HepG2 (cell line): ENCODE results near the gene IFT43. TPM values are rescaled to one million over a fixed set of nuclear protein-coding genes. Genes with fewer than 3 reads are reported as not detected.
A peak's percentile ranks its signal among the peaks of the same experiment; 100 is the strongest.

Experiments used
- ERF ChIP-seq: IDR thresholded peaks from 2 replicates; pipeline ENCODE4 v1.6.1; 2018; ENCODE audit warnings: missing biosample characterization, missing genetic modification reagents
- IKZF4 ChIP-seq: sonication (generic); formaldehyde crosslinking; IDR thresholded peaks from 2 replicates; pipeline ENCODE4 v1.5.1; 2020; ENCODE audit warnings: borderline replicate concordance, mild to moderate bottlenecking, low read depth, missing genetic modification reagents; ENCODE audit errors: not compliant biosample characterization
- IRF9 ChIP-seq: sonication (generic); formaldehyde crosslinking; IDR thresholded peaks from 2 replicates; pipeline ENCODE4 v1.8.0; 2022; ENCODE audit warnings: missing genetic modification reagents, mild to moderate bottlenecking, borderline replicate concordance
- KMT2A ChIP-seq: sonication (generic); formaldehyde crosslinking; IDR thresholded peaks from 2 replicates; pipeline ENCODE4 v1.4.0; 2020; ENCODE audit warnings: missing genetic modification reagents
- THAP11 ChIP-seq: IDR thresholded peaks from 2 replicates; pipeline ENCODE4 v1.6.1; 2016; ENCODE audit warnings: missing biosample characterization, missing genetic modification reagents
- ZBTB39 ChIP-seq: sonication (generic); formaldehyde crosslinking; IDR thresholded peaks from 2 replicates; pipeline ENCODE4 v1.5.0; 2020; ENCODE audit warnings: missing genetic modification reagents
- ZBTB7A ChIP-seq: sonication (generic); formaldehyde crosslinking; IDR thresholded peaks from 2 replicates; pipeline ENCODE4 v1.8.0; 2022; ENCODE audit warnings: mild to moderate bottlenecking, missing genetic modification reagents
- ZFP37 ChIP-seq: sonication (generic); formaldehyde crosslinking; IDR thresholded peaks from 2 replicates; pipeline ENCODE4 v1.4.0; 2020; ENCODE audit warnings: missing genetic modification reagents, borderline replicate concordance
- ZNF232 ChIP-seq: sonication (generic); formaldehyde crosslinking; IDR thresholded peaks from 2 replicates; pipeline ENCODE4 v1.4.0; 2020; ENCODE audit warnings: missing genetic modification reagents, borderline replicate concordance
- ZNF468 ChIP-seq: sonication (generic); formaldehyde crosslinking; IDR thresholded peaks from 2 replicates; pipeline ENCODE4 v1.8.0; 2022; ENCODE audit warnings: mild to moderate bottlenecking, moderate library complexity, missing genetic modification reagents
- ZNF546 ChIP-seq: sonication (generic); formaldehyde crosslinking; conservative IDR thresholded peaks from 2 replicates; pipeline ENCODE4 v1.8.1; 2023; ENCODE audit warnings: mild to moderate bottlenecking, missing genetic modification reagents
- ZNF644 ChIP-seq: IDR thresholded peaks from 2 replicates; pipeline ENCODE4 v1.6.1; 2016; ENCODE audit warnings: low read depth
- polyA plus RNA-seq, 8 experiments: library from polyadenylated mRNA; depleted of rRNA in 3 of 8; stranded (reverse) in 7 of 8; unstranded in 1 of 8; fragments of >200 nt; fragmentation: Illumina TruSeq in 4 of 8; extraction: Trizol in 4 of 8; gene quantifications; 2 replicates each; pipeline versions ENCODE4 v1.2.1 to v1.2.3, GENCODE V29; 2011 to 2016; ENCODE audit warnings: low read depth in 4 of 8, missing spikeins in 1 of 8, mixed read lengths in 1 of 8; ENCODE audit not compliant: insufficient read depth in 1 of 8
- total RNA-seq, 5 experiments: library from RNA; depleted of rRNA; stranded (reverse); fragments of >200 nt; fragmentation: Illumina TruSeq; extraction: Trizol; gene quantifications; 2 replicates each; pipeline ENCODE4 v1.2.3, GENCODE V29; 2016; ENCODE audit warnings: low read depth in 1 of 5
- TF ChIP-seq, protein P1 (sequence below): sonication (generic); formaldehyde crosslinking; IDR thresholded peaks from 2 replicates; pipeline ENCODE4 v1.9.0; 2022; ENCODE audit warnings: missing genetic modification reagents, mild to moderate bottlenecking, borderline replicate concordance
- TF ChIP-seq, protein P2 (sequence below), 2 experiments: IDR thresholded peaks; 2 replicates each; pipeline ENCODE4 v1.6.1; 2011 to 2012; ENCODE audit warnings: low read length in 2 of 2, borderline replicate concordance in 1 of 2, low read depth in 1 of 2, mild to moderate bottlenecking in 1 of 2, moderate library complexity in 1 of 2
- TF ChIP-seq, protein P3 (sequence below): sonication (generic); formaldehyde crosslinking; IDR thresholded peaks from 2 replicates; pipeline ENCODE4 v1.5.1; 2020; ENCODE audit warnings: mild to moderate bottlenecking, moderate library complexity, missing genetic modification reagents

IFT43 gene
- total and polyA plus RNA-seq, 2 of the 13 experiments (the other 11 are each of a cell fraction or from before 2014, with no cell fraction given): 0.15 to 0.55 TPM

DNA sequence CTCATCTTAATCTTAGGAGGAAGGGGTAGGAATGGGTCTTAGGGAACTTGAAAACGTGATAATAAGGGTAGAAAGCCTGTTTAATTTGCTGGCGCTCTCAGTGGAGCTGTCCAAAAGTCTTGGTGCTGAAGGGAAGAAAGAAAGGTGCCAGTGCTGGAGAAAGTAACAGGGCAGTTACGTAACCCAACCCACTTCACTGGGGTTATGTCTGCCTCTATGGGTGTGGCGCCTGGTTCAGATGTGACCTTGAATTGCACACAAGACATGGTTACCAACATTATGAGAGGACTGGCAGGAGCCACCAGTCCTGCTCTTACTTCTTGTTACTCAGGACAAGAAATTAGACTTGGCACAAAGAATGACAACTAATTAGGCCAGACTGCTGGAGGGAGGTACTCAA lies 147.5 kb downstream of the IFT43 start (continued):
- TF ChIP-seq, protein P1, sequence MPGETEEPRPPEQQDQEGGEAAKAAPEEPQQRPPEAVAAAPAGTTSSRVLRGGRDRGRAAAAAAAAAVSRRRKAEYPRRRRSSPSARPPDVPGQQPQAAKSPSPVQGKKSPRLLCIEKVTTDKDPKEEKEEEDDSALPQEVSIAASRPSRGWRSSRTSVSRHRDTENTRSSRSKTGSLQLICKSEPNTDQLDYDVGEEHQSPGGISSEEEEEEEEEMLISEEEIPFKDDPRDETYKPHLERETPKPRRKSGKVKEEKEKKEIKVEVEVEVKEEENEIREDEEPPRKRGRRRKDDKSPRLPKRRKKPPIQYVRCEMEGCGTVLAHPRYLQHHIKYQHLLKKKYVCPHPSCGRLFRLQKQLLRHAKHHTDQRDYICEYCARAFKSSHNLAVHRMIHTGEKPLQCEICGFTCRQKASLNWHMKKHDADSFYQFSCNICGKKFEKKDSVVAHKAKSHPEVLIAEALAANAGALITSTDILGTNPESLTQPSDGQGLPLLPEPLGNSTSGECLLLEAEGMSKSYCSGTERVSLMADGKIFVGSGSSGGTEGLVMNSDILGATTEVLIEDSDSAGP (CRISPR knock-in tag): no peak
- TF ChIP-seq ERF (CRISPR knock-in tag) (0 out of 2 replicates have a peak, but pooled peaks have one; percentile 22), THAP11 (0 out of 2 replicates have a peak, but pooled peaks have one; percentile 27), ZNF644 (CRISPR knock-in tag) (0 out of 2 replicates have a peak, but pooled peaks have one; percentile 31), ZBTB39 (CRISPR knock-in tag) (no peak), ZNF468 (CRISPR knock-in tag) (no peak), ZBTB7A (CRISPR knock-in tag) (no peak), ZFP37 (CRISPR knock-in tag) (0 out of 2 replicates have a peak, but pooled peaks have one; percentile 67), IRF9 (CRISPR knock-in tag) (no peak), ZNF232 (peak; percentile 62; the same call in 1 of the 2 replicates), IKZF4 (no peak), KMT2A (CRISPR knock-in tag) (no peak), ZNF546 (CRISPR knock-in tag) (no peak)
- TF ChIP-seq, protein P2, sequence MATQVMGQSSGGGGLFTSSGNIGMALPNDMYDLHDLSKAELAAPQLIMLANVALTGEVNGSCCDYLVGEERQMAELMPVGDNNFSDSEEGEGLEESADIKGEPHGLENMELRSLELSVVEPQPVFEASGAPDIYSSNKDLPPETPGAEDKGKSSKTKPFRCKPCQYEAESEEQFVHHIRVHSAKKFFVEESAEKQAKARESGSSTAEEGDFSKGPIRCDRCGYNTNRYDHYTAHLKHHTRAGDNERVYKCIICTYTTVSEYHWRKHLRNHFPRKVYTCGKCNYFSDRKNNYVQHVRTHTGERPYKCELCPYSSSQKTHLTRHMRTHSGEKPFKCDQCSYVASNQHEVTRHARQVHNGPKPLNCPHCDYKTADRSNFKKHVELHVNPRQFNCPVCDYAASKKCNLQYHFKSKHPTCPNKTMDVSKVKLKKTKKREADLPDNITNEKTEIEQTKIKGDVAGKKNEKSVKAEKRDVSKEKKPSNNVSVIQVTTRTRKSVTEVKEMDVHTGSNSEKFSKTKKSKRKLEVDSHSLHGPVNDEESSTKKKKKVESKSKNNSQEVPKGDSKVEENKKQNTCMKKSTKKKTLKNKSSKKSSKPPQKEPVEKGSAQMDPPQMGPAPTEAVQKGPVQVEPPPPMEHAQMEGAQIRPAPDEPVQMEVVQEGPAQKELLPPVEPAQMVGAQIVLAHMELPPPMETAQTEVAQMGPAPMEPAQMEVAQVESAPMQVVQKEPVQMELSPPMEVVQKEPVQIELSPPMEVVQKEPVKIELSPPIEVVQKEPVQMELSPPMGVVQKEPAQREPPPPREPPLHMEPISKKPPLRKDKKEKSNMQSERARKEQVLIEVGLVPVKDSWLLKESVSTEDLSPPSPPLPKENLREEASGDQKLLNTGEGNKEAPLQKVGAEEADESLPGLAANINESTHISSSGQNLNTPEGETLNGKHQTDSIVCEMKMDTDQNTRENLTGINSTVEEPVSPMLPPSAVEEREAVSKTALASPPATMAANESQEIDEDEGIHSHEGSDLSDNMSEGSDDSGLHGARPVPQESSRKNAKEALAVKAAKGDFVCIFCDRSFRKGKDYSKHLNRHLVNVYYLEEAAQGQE (IDR thresholded peaks at IDR 0.05; ENCODE audit: borderline replicate concordance in 1 of 2, low read depth in 1 of 2, low read length in 2 of 2): peak; percentile 63 to 96
- TF ChIP-seq, protein P3, sequence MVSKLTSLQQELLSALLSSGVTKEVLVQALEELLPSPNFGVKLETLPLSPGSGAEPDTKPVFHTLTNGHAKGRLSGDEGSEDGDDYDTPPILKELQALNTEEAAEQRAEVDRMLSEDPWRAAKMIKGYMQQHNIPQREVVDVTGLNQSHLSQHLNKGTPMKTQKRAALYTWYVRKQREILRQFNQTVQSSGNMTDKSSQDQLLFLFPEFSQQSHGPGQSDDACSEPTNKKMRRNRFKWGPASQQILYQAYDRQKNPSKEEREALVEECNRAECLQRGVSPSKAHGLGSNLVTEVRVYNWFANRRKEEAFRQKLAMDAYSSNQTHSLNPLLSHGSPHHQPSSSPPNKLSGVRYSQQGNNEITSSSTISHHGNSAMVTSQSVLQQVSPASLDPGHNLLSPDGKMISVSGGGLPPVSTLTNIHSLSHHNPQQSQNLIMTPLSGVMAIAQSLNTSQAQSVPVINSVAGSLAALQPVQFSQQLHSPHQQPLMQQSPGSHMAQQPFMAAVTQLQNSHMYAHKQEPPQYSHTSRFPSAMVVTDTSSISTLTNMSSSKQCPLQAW (CRISPR knock-in tag): no peak
